ENCODE results near the gene SYCP2L.

The SYCP2L gene

DNA sequence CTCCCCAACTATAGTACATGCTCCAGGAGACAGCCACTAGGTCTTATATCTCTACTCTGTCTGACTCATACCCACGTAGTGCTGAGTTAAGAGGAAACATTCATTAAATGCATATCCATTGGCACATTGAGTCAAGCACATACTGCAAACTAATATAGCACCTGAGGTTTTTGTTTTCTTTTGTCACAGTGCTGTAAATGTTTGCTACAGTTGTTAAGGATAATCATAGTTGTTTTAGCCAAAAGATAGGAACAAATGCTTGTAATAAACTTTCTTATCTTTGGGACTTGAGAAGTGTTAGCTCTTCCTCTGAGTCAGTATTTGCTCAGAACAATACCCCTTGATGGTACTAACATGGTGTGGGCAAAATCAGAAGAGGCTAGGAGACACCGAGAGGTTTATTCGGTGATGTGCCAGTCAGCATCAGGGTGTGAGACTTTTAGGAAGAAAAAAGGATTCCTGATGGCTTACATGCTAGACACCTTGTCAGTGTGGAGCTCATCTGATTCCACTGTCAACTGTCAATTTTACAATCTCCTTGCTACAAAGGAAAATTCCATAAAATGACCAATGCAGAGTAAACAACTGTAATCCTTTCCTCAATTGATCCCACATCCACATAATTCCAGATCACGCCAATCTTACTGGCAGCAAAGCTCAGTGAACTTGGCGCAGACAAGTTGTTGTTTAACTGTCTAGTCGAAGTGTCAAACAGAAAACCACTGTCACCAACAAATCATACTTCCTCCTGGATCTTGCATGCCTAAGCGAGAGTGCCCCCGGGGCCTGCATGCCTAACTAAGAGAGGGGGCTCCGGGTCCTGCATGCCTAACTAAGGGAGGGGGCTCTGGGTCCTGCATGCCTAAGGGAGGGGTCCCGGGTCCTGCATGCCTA lies 121.1 kb downstream of the SYCP2L start:
- Histone ChIP-seq H3K4me2 (no peak overlapping the region), H3K4me3 (IDR thresholded peaks at IDR 0.05; ENCODE audit: insufficient read depth, low read depth, low read length) (no peak overlapping the region), H4K20me1 (ENCODE audit: insufficient read depth) (no peaks in the 10 kb centered on the region), H3K79me2 (ENCODE audit: insufficient read depth, low read depth) (no peaks in the 10 kb centered on the region), H3K27ac (no peak overlapping the region), H2AFZ (ENCODE audit: low read depth) (no peak overlapping the region), H3K9ac (no peak overlapping the region), H3K4me1 (ENCODE audit: low read depth, poor library complexity, severe bottlenecking) (peaks cover 16% of the 10 kb centered on the region), H3K36me3 (ENCODE audit: insufficient read depth) (no peaks in the 10 kb centered on the region), H3K27me3 (ENCODE audit: insufficient read depth, low read depth) (no peaks in the 10 kb centered on the region)
- TF ChIP-seq, protein P1, sequence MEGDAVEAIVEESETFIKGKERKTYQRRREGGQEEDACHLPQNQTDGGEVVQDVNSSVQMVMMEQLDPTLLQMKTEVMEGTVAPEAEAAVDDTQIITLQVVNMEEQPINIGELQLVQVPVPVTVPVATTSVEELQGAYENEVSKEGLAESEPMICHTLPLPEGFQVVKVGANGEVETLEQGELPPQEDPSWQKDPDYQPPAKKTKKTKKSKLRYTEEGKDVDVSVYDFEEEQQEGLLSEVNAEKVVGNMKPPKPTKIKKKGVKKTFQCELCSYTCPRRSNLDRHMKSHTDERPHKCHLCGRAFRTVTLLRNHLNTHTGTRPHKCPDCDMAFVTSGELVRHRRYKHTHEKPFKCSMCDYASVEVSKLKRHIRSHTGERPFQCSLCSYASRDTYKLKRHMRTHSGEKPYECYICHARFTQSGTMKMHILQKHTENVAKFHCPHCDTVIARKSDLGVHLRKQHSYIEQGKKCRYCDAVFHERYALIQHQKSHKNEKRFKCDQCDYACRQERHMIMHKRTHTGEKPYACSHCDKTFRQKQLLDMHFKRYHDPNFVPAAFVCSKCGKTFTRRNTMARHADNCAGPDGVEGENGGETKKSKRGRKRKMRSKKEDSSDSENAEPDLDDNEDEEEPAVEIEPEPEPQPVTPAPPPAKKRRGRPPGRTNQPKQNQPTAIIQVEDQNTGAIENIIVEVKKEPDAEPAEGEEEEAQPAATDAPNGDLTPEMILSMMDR (conservative IDR thresholded peaks at IDR 0.05; ENCODE audit: low read depth, low read length), result no peak

DNA sequence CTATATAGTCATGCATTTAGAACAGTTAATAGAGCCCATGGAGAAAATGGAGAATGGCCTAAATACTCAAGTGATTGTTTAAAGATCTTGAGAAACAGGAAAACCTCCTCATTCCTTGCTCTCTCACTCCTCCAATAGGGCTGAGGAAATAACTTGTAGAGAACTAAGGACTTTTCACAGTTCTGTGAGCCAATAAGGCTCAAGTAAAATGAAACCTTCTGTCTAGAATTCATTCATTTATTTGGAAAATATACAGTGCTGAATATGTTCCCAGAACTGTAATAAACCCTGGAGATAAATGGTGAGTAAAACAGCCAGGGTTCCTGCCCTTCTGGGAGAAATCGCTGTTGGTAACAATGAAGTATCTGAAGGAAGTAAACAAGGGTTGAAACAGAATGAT lies 122.0 kb downstream of the SYCP2L start:
- TF ChIP-seq, protein P1 (conservative IDR thresholded peaks at IDR 0.05; ENCODE audit: low read depth, low read length), result no peak
- H3K27ac ChIP-seq, result no peak overlapping the region
- no peak overlapping the region for H3K9ac ChIP-seq
- H3K27me3 ChIP-seq (ENCODE audit: insufficient read depth, low read depth), result no peaks in the 10 kb centered on the region
- no peaks in the 10 kb centered on the region for H3K36me3 ChIP-seq (ENCODE audit: insufficient read depth)
- H2AFZ ChIP-seq (ENCODE audit: low read depth), result no peak overlapping the region; the same call in 1 of the 2 replicates
- H3K79me2 ChIP-seq (ENCODE audit: insufficient read depth, low read depth), result no peaks in the 10 kb centered on the region
- no peak overlapping the region for H3K4me3 ChIP-seq (IDR thresholded peaks at IDR 0.05; ENCODE audit: insufficient read depth, low read depth, low read length)
- H4K20me1 ChIP-seq (ENCODE audit: insufficient read depth), result no peaks in the 10 kb centered on the region
- H3K4me1 ChIP-seq (ENCODE audit: low read depth, poor library complexity, severe bottlenecking), result peaks cover 16% of the 10 kb centered on the region
- 0 out of 2 replicates have a peak overlapping the region, but pooled peaks have one; percentile 51 for H3K4me2 ChIP-seq

DNA sequence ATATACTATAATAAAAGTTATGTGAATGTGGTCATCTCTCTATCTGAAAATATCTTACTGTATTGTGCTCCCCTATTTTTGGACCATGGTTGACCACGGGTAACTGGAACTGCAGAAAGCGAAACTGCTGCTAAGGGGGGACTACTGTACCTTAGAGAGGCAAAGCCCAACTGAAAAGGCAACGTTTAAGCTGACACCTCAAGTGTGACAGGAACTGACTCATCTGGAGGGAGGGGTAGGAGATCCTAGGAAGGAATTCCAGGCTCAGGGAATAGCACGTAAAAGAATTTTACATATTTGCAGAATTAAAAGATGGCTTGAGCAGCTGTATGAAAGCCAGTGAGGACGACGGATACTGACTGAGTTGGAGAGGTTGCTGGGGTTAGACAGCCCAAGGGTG lies 122.5 kb downstream of the SYCP2L start:
- TF ChIP-seq, protein P1 (conservative IDR thresholded peaks at IDR 0.05; ENCODE audit: low read depth, low read length), result no peak
- Histone ChIP-seq H2AFZ (ENCODE audit: low read depth) (peak overlapping the region; percentile 23; the same call in 1 of the 2 replicates), H3K27me3 (ENCODE audit: insufficient read depth, low read depth) (no peaks in the 10 kb centered on the region), H3K4me1 (ENCODE audit: low read depth, poor library complexity, severe bottlenecking) (peaks cover 16% of the 10 kb centered on the region), H3K27ac (no peak overlapping the region), H3K4me3 (IDR thresholded peaks at IDR 0.05; ENCODE audit: insufficient read depth, low read depth, low read length) (no peak overlapping the region), H3K36me3 (ENCODE audit: insufficient read depth) (no peaks in the 10 kb centered on the region), H3K9ac (no peak overlapping the region), H3K4me2 (peak overlapping the region; percentile 51), H4K20me1 (ENCODE audit: insufficient read depth) (no peaks in the 10 kb centered on the region), H3K79me2 (ENCODE audit: insufficient read depth, low read depth) (no peaks in the 10 kb centered on the region)

DNA sequence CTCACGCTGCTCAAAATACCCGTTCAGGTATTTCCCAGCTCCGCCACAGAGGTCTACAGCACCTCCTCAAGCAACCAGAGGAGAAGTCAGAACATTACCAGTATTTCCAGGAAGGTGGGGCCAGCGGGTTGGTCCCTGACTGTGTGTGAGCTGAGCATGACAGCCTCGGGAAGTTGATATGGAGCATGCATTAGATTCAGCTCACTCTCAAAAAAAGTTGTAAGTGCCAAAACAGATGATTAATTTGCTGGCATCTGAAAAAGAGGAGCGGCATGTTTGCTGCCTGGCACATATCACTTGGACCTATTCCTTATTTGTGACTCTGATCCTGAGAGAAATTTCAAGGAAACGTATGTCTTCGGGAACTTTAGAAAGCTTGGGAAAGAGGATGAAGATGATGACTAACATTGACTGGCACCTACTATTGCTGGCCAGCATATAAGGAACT lies 125.0 kb downstream of the SYCP2L start:
- H3K9ac ChIP-seq, result no peak overlapping the region

More for the DNA sequence above, 125.0 kb downstream of the SYCP2L start:
- Histone ChIP-seq H4K20me1 (ENCODE audit: insufficient read depth) (no peaks in the 10 kb centered on the region), H3K79me2 (ENCODE audit: insufficient read depth, low read depth) (no peaks in the 10 kb centered on the region), H2AFZ (ENCODE audit: low read depth) (no peak overlapping the region), H3K4me2 (no peak overlapping the region), H3K4me3 (IDR thresholded peaks at IDR 0.05; ENCODE audit: insufficient read depth, low read depth, low read length) (no peak overlapping the region), H3K36me3 (ENCODE audit: insufficient read depth) (no peaks in the 10 kb centered on the region), H3K27me3 (ENCODE audit: insufficient read depth, low read depth) (no peaks in the 10 kb centered on the region), H3K4me1 (ENCODE audit: low read depth, poor library complexity, severe bottlenecking) (peaks cover 16% of the 10 kb centered on the region), H3K27ac (no peak overlapping the region)
- TF ChIP-seq, protein P1 (conservative IDR thresholded peaks at IDR 0.05; ENCODE audit: low read depth, low read length), result no peak

Data from KMS-11 (cell line).